Mesothelial cell of epicardium (in vitro differentiated cells): Measurements from ENCODE around the gene SLC12A7. TPM values are rescaled to one million over a fixed set of nuclear protein-coding genes. Genes with fewer than 3 reads are reported as not detected.
A peak's percentile ranks its signal among the peaks of the same experiment; 100 is the strongest.

ENCODE experiments used
- DNase-seq, 2 experiments: peaks; one replicate each; pipeline ENCODE4 v3.0.0; 2021; ENCODE audit warnings: low spot score in 2 of 2; ENCODE audit not compliant: unreplicated experiment in 2 of 2
- H3K27ac Mint-ChIP-seq: 2 replicates; pipeline ENCODE4 v1.8.0; 2021; ENCODE audit warnings: mixed read lengths
- H3K27me3 Mint-ChIP-seq: 2 replicates; pipeline ENCODE4 v1.8.0; 2021; ENCODE audit warnings: low read depth, mixed read lengths
- H3K36me3 Mint-ChIP-seq: 2 replicates; pipeline ENCODE4 v1.8.0; 2021; ENCODE audit warnings: mixed read lengths
- H3K4me1 Mint-ChIP-seq: 2 replicates; pipeline ENCODE4 v1.8.0; 2021; ENCODE audit warnings: mixed read lengths
- H3K4me3 Mint-ChIP-seq: 2 replicates; pipeline ENCODE4 v1.8.0; 2021; ENCODE audit warnings: mild to moderate bottlenecking, moderate library complexity, mixed read lengths
- H3K9me3 Mint-ChIP-seq: 2 replicates; pipeline ENCODE4 v1.8.0; 2021; ENCODE audit warnings: mixed read lengths
- total RNA-seq: library from RNA; stranded (reverse); gene quantifications from 3 replicates; pipeline ENCODE4 v1.2.1, GENCODE V29; 2021
- TF ChIP-seq, protein P1 (sequence below): fragments of 200-600 bp; sonication (generic); IDR thresholded peaks from one replicate; pipeline ENCODE4 v1.5.0; 2021; ENCODE audit warnings: antibody characterized with exemption; ENCODE audit not compliant: unreplicated experiment

The SLC12A7 gene
- total RNA-seq, 1 donor from 2014 or later, result 34.9 TPM

DNA sequence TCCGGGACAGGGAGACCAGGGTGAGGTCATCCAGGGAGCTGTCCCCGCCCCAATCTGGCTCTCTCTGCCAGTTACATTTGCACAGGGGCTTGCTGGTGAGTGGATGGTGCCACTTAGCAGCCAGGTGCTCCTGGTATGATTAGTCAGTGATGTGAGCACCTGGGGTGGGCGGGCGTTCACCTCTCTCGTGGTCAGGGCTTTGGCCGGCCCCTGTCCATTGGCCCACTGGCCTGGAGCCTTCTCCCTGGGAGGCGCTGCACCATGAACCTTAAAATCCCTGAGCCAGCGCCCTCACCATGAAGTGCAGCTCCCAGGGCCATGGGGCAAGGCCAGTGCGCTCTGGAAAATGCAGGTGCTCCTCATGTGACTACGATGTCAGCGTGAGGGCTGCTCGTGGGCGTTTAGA lies 101.2 kb downstream of the SLC12A7 start:
- peaks cover 32% of the 10 kb centered on the region for H3K4me1 Mint-ChIP-seq
- H3K9me3 Mint-ChIP-seq, result no peaks in the 10 kb centered on the region
- TF ChIP-seq, protein P1, sequence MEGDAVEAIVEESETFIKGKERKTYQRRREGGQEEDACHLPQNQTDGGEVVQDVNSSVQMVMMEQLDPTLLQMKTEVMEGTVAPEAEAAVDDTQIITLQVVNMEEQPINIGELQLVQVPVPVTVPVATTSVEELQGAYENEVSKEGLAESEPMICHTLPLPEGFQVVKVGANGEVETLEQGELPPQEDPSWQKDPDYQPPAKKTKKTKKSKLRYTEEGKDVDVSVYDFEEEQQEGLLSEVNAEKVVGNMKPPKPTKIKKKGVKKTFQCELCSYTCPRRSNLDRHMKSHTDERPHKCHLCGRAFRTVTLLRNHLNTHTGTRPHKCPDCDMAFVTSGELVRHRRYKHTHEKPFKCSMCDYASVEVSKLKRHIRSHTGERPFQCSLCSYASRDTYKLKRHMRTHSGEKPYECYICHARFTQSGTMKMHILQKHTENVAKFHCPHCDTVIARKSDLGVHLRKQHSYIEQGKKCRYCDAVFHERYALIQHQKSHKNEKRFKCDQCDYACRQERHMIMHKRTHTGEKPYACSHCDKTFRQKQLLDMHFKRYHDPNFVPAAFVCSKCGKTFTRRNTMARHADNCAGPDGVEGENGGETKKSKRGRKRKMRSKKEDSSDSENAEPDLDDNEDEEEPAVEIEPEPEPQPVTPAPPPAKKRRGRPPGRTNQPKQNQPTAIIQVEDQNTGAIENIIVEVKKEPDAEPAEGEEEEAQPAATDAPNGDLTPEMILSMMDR, result no peak
- peaks cover 64% of the 10 kb centered on the region for H3K27me3 Mint-ChIP-seq
- H3K4me3 Mint-ChIP-seq, result peak overlapping the region; percentile 74
- DNase-seq, result no peak
- H3K36me3 Mint-ChIP-seq, result no peaks in the 10 kb centered on the region
- H3K27ac Mint-ChIP-seq, result no peak overlapping the region

DNA sequence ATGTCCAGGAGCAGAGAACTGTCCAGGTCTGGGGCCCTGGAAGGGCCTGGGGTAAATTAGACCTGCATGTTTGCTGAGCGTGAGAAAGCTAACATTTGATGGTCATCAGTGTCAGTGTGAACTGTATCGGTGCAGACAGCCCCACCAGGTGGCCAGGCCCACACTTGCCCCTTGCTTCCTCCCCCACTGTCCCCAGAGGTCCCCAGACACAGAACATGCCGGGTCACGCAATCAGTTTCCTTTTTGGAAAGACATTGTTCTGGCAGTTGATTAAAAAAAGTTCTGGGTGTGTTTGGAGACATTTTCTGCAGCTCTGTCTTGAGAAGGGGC lies 101.7 kb downstream of the SLC12A7 start:
- peak overlapping the region; percentile 74 for H3K4me3 Mint-ChIP-seq
- H3K27me3 Mint-ChIP-seq, result peaks cover 68% of the 10 kb centered on the region
- H3K9me3 Mint-ChIP-seq, result no peaks in the 10 kb centered on the region
- H3K4me1 Mint-ChIP-seq, result peaks cover 32% of the 10 kb centered on the region
- H3K36me3 Mint-ChIP-seq, result no peaks in the 10 kb centered on the region
- TF ChIP-seq, protein P1, result no peak
- DNase-seq, result no peak
- no peak overlapping the region for H3K27ac Mint-ChIP-seq

DNA sequence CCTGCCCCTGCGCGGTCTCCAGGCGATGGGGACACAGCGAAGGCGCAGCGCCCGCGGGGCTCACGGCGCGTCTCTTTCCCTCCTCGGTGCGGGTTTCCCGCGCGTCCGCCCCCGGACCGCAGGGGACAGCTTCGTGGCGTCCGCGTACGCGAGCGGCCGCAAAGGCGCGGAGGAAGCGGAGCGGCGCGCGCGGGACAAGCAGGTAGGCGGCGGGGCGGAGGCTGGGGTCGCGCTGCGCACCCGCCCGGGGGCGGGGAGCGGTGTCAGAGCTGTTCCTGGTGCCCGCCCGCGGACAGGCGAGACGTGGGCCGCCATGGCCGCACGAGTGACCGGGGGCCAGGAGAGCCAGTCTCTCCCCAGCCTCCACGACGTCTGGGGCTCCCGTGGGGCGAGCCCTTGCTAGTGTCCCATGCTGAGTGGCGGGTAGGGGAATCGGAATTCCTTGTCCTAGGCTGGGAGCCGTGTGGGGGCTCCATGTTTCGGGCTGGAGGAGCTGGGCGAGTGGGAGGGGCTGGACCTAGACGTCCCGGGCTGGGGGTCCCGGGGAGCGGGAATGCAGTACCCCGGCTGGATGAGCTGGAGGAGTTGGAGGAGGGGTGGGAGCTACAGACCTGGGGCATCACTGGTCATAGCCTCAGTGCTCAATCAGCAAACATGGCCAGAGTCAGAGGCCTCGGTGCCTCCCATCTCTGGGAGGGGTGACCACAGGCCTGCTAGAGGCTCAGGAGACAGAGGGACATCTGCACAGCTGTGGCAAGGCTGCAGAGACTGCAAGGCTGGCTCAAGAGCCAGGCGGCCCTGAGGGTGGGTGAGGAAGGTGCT lies 102.3 kb downstream of the SLC12A7 start:
- no peak overlapping the region for H3K27ac Mint-ChIP-seq
- DNase-seq, result peak; percentile 20 to 40
- H3K9me3 Mint-ChIP-seq, result no peaks in the 10 kb centered on the region
- H3K27me3 Mint-ChIP-seq, result peaks cover 70% of the 10 kb centered on the region
- TF ChIP-seq, protein P1, result no peak
- peaks cover 33% of the 10 kb centered on the region for H3K4me1 Mint-ChIP-seq
- peak overlapping the region; percentile 74 for H3K4me3 Mint-ChIP-seq
- H3K36me3 Mint-ChIP-seq, result no peaks in the 10 kb centered on the region

DNA sequence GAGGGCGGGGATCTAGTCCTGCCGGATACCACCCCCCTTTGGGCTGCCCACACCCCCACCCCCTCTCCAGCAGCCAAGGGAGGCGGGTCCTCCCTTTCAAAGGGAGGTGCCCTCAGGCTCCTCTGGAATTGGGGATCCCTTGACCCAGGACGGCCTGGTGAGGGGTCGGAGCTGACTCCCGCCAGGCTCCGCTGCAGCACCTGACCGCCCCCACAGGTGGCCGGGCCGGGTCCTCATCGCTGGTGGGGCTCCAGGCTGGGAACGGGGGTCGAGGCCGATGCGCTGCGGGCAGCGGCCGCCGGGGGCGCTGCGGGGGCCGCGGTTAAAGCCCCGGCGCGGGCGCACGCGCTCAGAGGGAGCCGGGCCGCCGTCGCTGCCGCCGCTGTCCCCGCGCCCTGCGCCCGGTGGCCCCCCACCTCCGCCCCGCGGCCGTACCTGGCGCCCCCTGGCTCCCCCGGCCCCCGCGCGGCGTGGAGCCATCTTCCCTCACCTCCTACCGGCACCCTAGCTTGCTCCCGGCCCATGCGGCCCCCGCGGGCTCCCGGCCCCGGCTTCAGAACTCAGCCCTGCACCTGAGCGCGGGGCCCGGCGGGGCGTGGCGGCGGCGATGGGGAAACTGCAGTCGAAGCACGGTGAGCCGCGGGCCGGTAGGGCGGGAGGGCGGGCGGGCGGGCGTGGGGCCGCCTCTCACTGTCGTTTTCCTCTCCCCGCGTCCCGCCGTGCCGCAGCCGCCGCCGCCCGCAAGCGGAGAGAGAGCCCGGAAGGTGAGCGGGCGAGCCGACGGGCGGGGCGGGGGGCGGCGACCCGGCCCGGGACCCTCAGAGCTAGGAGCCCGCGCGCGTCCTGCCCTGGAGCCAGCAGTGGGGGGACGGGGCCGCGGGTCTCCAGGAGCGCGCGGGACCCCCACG lies 103.2 kb downstream of the SLC12A7 start, which contains the start of gene NKD2:
Gene NKD2, plus strand, starts transcription at position 352 of the 908 bp plus-strand sequence. Its CDS starts 256 bp downstream, at position 608.
- Mint-ChIP-seq H3K4me3 (peak within 1 kb of the TSS; percentile 74), H3K27ac (no peak within 1 kb of the TSS), H3K9me3 (no peaks in the 10 kb centered on the region), H3K36me3 (no peaks in the 10 kb centered on the region), H3K27me3 (peaks cover 71% of the 10 kb centered on the region), H3K4me1 (peaks cover 37% of the 10 kb centered on the region)
- peak; percentile 46 to 79 for DNase-seq
- TF ChIP-seq, protein P1, result peak; percentile 71

DNA sequence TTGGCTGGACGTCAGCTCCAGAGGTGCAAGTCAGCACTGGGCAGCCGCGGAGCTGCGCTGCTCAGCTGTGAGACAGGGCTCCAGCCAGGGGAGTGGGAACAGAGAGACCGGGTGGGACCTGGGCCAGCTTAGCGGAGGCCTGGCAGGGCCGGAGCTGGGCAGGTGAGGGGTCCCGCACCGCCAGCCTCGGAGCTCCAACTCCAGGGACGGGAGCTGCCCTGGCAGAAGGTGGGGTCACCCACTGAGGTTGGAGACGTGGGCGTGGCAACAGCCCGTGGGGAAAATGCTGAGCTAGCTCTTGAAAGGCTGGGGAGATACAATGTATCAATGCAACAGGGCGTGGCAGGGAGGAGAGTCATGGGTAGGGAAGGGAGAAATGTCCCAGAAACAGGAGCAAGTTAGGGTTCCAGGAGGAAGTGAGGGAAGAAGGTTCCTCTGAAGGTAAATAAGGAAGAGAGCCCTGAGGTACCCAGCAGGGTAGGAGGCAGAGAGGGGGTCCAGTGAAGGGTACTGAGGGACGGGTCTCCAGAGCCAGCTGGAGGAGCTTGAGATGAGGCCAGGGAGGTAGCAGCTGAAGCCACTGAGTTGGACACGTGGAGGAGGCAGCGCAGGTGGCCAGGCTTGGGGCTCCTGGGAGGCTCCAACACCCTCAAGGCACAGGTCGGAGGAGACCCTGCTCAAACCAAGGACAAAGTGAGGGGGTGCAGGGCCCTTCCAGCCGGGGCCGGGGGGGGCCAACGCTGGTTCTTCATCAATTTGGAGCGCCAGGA lies 104.0 kb downstream of the SLC12A7 start:
- Mint-ChIP-seq H3K4me3 (peak overlapping the region; percentile 61), H3K9me3 (no peaks in the 10 kb centered on the region), H3K27me3 (peaks cover 77% of the 10 kb centered on the region), H3K4me1 (peaks cover 45% of the 10 kb centered on the region), H3K36me3 (no peaks in the 10 kb centered on the region), H3K27ac (no peak overlapping the region)
- DNase-seq, result peak; percentile 18 to 35
- TF ChIP-seq, protein P1, result no peak
